T47D (cell line): Measurements from ENCODE around the gene NDUFS6.

Source experiments
- DNase-seq, 2 experiments: peaks; one replicate each; pipeline versions ENCODE4 v3.0.0 to v3.0.0-alpha.2; 2011 to 2012; ENCODE audit warnings: low read depth in 1 of 2, low spot score in 1 of 2
- JUND ChIP-seq: IDR thresholded peaks from 2 replicates; pipeline ENCODE4 v1.6.1; 2012; ENCODE audit warnings: low read depth
- in situ Hi-C: cut with HindIII; loops from 2 replicates; pipeline ENCODE4 v1.10.0; 2016; ENCODE audit warnings: low sequenced_read_pairs, low pct_unique_long_range_greater_than_20kb

NDUFS6 gene

DNA sequence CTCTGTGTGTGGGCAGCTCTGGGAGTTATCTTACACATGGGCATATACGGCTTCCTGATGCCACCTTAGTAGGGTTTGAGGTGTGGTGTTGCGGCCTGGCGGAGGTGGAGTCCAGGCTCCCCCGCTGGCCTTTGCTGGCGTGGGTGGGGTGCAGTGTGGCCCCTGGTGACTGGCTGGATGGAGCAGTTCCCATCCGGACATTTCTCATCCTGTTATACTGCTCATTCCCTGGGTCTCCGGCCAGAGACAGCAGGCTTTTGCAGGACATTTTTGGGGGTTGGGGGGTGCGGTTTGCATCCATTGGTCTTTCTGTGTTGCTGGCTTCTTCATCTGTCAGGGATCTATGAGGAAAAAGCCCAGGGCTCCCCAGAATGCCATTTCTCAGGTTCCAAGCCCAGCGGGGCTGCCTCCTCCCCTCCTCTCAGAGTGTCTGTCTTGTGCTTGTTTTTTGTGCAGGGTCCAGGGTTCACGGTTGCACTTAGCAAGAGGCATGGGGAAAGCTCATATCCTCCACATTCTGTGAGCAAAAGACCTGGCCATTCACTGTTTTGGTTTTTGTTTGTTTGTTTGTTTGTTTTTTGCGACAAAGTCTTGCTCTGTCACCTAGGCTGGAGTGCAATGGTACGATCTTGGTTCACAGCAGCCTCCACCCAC lies 22.3 kb downstream of the NDUFS6 start:
- in situ Hi-C loops, result no loop called here
- DNase-seq, result no peak
- no peak for TF ChIP-seq JUND

DNA sequence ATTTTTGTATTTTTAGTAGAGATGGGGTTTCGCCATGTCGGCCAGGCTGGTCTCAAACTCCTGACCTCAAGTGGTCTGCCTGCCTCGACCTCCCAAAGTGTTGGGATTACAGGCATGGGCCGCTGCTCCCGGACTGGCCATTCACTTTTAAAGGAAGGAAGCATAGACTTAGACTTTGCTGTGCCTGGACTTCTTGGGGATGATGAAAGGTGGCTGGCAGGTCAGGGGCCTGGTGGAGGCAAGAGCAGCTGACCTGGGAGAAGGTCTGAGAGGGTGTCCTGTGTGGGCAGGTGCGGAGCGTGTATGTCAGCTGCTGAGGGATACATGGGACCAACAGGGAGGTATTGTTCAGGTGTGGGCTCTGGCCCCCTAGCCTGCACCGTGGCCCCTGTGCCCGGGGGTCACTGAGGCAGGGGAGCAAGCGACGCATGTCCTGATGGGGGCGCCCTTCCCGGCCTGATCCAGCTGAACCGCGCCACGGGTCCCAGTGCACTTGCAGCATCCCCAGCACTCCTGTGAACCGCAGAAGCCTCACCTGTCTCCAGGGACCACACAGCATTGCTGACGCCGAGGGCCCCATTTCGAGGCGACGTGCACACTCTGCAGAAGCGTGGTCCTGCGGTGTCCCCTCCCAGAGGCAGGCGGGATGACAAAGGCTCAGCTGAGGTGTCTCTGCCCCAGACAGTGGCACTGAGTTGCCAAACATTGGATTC lies 23.1 kb downstream of the NDUFS6 start:
- in situ Hi-C loops, result no loop called here
- DNase-seq, result no peak

DNA sequence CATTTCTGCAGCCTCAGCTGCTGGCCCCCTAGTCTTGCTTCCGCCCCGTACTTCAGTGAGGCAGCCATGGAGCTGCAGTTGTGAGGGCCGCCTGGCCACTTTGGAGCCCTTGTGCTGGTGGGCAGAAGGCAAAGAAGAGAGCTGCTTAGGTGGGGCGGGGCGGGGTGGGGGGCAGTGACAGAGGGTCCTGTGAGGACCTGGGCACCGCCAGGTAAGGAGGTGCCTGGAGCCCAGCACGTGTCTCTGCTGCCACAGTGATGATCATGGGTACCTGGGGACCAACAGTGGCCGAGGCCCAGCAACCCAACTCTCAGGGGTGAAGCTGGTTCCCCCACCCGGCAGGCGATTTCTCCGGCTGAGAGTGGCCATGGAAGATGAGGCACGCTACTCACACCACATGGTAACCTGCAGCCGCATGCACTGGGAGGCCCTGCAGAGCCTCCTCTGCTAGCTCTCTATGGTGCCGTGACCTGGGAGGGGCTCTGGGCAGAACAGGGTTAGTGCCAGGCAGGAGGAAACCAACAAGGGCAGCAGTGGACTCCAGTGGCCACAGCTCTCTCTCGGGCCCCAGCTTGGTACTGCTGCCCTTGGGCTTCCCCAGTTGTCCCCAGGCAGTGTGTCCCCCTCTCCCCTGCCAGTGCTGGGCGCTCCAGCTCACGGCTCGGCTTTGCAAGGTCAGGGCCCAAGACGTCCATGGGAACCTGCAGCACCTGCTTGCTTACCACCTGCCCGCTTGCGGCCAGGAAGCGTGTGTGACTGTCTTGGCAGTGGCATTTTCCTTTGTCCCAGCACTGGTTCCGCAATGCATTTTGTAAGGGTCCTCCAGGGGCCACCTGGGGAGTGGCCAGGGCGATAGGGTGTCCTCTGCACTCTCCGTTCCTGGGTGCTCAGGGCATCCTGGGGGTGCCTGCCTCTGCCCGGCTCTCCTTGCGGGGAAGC lies 24.0 kb downstream of the NDUFS6 start:
- in situ Hi-C loops, result no loop called here
- DNase-seq, result no peak
- TF ChIP-seq JUND, result no peak

More for the DNA sequence above, 23.1 kb downstream of the NDUFS6 start:
- no peak for TF ChIP-seq JUND

DNA sequence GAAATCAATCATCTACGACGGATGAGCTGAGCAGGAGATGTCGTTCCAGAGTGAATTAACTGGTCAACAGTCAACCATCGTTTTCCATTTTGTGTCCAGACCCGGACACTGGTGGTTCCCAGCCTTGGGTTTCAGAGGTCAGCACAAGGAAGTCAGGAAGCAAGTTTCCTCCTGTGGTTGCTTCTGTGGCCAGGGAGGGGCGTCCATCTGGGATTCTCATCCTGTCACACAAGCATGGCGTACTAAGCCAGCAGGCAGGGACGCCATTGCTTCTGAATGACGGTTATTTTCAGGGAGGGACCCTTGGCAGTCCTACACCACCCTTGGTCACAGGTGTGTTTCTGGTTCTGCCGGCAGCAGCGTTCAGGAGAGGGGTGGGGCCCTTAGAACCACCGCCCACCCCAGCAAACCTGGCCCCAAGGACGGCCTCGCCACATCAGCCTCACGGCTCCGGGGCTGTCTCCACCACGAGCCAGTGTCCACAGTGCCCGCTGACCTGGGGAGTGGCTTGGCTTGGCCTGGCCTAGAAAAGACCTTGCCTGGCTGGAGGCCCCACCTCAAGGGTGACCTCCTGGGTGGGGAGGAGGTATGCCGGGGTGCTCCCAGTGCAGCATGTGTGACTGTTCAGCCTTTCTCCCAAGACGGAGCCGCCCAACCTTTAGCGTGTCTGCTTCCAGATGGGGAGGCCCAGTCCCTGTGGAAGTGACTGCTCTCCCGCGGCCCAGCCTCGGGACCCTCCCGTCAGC lies 25.2 kb downstream of the NDUFS6 start:
- DNase-seq, result no peak
- no peak for TF ChIP-seq JUND
- in situ Hi-C loops, result no loop called here

DNA sequence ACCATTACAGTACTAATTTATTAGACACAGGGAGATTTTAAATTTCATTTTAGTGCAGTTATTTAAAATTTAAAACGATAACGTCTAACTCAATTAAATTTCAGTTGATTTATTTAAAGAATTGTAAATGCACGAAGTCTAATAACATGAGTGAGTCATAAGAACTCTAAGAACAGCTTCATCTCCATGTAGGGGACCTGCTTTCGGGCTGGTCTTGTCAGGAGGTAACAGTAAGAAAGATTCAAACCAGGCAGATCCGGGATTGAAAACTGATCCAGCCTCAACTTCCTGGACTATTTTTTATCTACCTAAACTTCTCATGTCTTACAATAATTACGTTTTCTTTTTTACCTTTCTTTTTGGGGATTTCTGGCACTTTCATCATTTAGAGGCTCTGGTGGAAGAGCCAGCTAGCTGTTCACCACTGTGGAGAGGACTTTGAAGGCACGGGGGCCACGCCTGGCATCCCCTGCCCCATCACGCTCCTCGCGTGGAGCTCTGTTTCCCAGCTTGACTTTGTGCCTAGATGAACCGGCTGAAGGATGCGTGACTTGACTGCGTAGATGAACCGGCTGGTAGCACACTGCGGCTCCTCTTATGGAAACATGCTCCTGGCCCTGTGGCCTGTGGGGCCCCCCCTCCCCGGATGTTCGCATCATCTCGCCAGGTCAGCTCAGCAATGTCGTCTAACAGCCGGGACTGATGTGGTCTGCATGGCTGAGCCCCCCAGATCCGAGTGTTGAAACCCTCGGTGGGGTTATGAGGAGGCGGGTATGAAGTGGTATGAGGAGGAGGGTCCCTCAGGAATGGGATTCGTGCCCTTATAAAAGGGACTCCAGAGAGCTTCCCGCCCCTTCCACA lies 26.0 kb downstream of the NDUFS6 start:
- in situ Hi-C loops, result no loop called here
- TF ChIP-seq JUND, result no peak
- no peak for DNase-seq

DNA sequence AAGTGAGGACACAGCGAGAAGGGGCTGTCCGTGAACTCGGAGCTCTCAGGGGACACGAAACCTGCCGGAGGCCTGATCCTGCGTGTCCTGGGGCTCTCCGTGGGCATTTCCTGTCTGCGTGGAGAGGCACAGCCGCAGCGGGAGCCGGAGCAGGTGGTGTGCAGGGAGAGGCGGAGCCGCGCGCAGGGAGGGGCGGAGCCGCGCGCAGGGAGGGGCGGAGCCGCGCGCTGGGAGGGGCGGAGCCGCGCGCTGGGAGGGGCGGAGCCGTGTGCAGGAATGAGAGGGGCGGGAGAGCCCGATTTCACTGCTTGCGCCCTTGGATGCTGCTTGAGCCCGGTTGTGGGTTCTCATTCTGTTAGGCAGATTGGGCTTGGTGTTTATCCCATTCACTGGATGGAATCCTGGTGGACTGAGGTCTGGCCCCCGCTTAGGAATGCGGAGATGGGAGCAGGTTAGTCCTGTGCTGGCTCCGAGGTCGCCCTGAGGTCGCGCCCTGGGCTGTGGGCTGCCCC lies 26.7 kb downstream of the NDUFS6 start:
- no peak for TF ChIP-seq JUND
- DNase-seq, result no peak
- in situ Hi-C loops, result no loop called here

DNA sequence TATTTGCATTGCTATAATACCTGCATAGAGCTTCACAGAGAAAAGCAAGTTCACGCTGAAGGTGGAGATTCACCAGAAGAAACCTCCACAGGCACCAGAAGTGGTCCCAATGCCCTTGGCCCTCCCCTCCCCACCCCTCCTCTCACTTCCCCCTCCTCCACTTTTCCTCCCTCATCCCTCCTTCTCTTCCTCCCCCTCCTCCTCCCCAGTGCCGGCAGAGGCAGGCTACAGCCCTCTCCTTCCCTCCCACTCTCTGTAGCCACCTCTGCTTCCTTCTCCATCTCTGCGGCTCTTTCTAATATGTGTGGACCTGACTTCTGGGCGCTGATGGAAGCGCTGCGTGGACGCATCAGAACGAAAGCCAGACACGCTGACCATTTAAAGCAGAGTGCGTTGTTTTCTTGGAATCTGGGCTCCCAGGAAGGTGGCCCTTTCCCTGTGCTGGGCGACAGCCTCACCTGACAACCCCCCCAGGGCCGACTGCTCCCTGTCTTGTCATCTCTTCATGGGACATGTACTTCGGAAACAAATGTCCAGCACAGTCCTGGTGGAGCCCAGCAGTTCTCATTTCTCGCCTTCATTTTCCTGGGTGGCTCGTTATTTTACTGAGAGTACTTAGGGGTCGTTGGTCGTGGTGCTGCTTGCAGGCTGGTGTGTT lies 29.5 kb downstream of the NDUFS6 start:
- in situ Hi-C loops, result no loop called here
- DNase-seq, result no peak
- no peak for TF ChIP-seq JUND

DNA sequence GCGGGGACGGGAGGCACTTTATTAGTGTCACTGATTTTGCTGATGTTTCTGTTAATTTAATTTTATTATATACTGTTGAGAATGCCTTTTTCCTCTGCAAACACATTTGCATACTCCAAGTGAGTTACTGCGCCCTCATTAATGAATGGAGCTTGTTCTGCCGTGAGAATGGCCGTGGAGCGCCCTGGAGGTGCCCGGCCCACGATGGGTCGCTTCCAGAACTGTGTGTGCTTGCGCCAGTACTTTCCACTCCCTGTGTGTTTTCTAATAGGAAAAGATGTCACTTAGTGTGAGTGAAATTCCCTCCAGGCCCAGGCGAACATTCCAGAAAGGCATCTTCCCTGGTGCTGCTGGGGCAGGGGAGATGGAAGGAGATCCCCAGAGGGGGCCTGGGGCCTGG lies 30.1 kb downstream of the NDUFS6 start:
- TF ChIP-seq JUND, result no peak
- in situ Hi-C loops, result no loop called here
- DNase-seq, result no peak

DNA sequence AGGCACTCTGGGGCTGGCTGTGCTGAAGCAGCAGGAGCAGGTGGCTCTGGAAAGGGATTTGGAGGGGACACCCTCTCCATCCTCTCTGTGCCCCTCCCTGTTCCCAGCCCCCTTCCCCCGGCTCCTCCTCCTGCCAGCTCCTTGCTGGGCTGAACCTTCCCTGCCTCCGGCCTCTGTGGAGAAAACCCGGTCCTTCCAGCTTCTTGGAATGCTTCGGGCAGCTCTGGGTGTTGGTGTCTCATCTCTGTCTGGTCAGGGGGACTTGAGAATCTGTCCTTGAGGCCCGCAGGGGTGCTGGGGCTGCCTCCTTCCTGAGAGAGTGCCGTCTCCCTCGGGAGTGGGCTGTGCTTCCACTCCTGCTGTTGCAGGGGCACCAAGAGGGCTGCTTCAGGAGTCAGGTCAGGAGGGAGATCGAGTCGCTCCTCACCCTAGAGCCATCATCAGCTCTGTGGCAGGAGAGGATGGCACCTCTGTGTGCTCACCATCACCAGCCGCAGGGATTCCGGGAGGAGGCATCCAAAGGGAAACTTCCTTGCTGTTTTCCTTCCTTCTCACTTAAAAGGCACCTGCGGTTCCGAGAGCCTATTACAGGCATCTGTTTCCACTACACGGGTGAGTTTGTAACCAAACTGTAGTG lies 30.6 kb downstream of the NDUFS6 start:
- peak; percentile 39 to 69 for DNase-seq
- no peak for TF ChIP-seq JUND
- in situ Hi-C loops, result no loop called here

DNA sequence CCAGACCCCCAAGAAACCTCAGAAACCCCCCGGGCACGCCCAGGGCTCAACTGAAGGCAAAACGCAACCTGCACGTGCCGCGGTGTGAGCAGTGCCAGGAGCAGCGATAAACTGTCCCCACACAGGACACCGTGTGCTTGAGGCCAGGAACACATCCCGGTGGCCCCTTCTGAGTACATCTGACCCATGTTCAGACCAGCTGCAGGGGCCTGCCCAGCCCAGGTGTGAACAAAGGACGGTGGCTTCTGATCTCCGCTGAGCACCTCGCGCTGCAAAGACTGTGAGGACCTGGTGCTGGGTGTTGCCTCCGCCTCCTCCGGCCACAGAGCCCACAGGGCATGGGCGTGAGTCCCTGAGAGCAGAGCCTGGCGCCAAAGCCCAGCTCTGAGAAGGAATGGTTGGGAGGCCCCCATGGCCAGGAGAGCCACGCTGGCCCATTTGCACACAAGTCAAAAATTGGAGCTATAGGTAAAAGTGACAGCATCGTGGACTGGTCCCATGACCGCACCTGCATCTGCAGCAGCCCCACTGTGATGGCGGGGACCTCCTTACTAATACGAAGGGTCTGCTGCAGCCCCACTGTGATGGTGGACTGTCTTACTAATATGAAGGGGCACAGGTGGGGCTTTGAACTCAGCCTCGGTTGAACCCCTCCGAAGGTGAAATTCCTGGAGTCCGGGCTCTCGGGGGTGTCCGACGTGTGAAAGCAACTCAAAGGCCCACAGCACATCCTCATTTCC lies 31.5 kb downstream of the NDUFS6 start:
- DNase-seq, result no peak
- in situ Hi-C loops, result no loop called here
- no peak for TF ChIP-seq JUND
